Ovary (tissue), 9 donors: Measurements from ENCODE around the gene OR10A3. TPM values are rescaled to one million over a fixed set of nuclear protein-coding genes. Genes with fewer than 3 reads are reported as not detected.

Source experiments
- DNase-seq, 5 donors: peaks; one replicate each; pipeline ENCODE4 v3.0.0-alpha.2; 2019 to 2020
- H3K27ac ChIP-seq, 2 donors: fragments of 200-600 bp; one replicate each; pipeline versions ENCODE4 v1.5.1 to v1.8.0; 2019 to 2022
- H3K27me3 ChIP-seq: fragments of 200-600 bp; one replicate; pipeline ENCODE4 v1.8.0; 2022
- H3K36me3 ChIP-seq: fragments of 200-600 bp; sonication (generic); one replicate; pipeline ENCODE4 v1.5.1; 2019
- H3K4me1 ChIP-seq: one replicate; pipeline ENCODE4 v1.8.1; 2013; ENCODE audit warnings: mild to moderate bottlenecking, moderate library complexity; ENCODE audit not compliant: insufficient read depth
- H3K4me3 ChIP-seq: fragments of 200-600 bp; sonication (generic); one replicate; pipeline ENCODE4 v1.5.1; 2017
- H3K9me3 ChIP-seq, 2 donors: fragments of 200-600 bp in 1 of 2; sonication (generic) in 1 of 2; one replicate each; pipeline versions ENCODE4 v1.5.1 to v1.8.1; 2013 to 2019; ENCODE audit warnings: mild to moderate bottlenecking in 1 of 2, moderate library complexity in 1 of 2
- CTCF ChIP-seq, 3 donors: fragments of 450-650 bp in 2 of 3; fragments of 200-600 bp in 1 of 3; IDR thresholded peaks; one replicate each; pipeline versions ENCODE4 v1.5.1 to v1.8.0; 2016 to 2022; ENCODE audit warnings: antibody characterized with exemption in 3 of 3, mild to moderate bottlenecking in 1 of 3
- EP300 ChIP-seq: sonication (generic); formaldehyde crosslinking; IDR thresholded peaks from one replicate; pipeline ENCODE4 v1.6.1; 2017; ENCODE audit warnings: antibody characterized with exemption
- POLR2A ChIP-seq: fragments of 450-650 bp; IDR thresholded peaks from one replicate; pipeline ENCODE4 v1.6.1; 2017; ENCODE audit warnings: antibody characterized with exemption, mild to moderate bottlenecking, moderate library complexity
- WGBS, 3 donors: extraction: QIAGEN DNeasy Blood & Tissue Kit in 1 of 3; methylation state at CpG; one replicate each; pipeline versions ENCODE4 v1.1.5 to v1.1.7; 2013 to 2017; 5-methylcytosine and 5-hydroxymethylcytosine counted together
- intact Hi-C, 4 donors: fragments of 100-400 bp; cut with DNase I; formaldehyde crosslinking; loops; one replicate each; pipeline versions ENCODE4 v1.11.0 to v1.15.1; 2022 to 2023
- polyA plus RNA-seq, 2 donors: library from polyadenylated mRNA; stranded (reverse); fragments of 200-250 nt in 1 of 2; fragments of 350-450 nt in 1 of 2; fragmentation: Illumina TruSeq in 1 of 2; extraction: RNeasy Lipid Tissue Mini Kit (QIAGEN cat#74804) in 1 of 2; gene quantifications; one replicate each; pipeline ENCODE4 v1.2.3, GENCODE V29; 2013 to 2014
- total RNA-seq, 7 donors: library from RNA; depleted of rRNA in 2 of 7; stranded (reverse); fragments of >200 nt in 2 of 7; fragmentation: NEBNext Ultra II Directional in 3 of 7; extraction: Animal tissue kit (Norgen Biotek cat#: 25700) in 3 of 7; gene quantifications; one replicate each; pipeline versions ENCODE4 v1.1.0 to v1.2.4, GENCODE V29; 2016 to 2023
- donor health status: DM: no; HTN: no; CAD: no; lungs with moderate emphysema.
- donor health status: DM: no; HTN: no; CAD: no.
- donor health status: Bipolar disorder and iron deficiency.
- donor health status: DM: yes; HTN: yes; CAD: no.
- donor health status: DM: no; HTN: no; CAD: no.
- donor health status: DM: yes; HTN: yes; CAD: no.

OR10A3 gene
- total and polyA plus RNA-seq, 9 donors, result not detected

GRCh38 chr11:7903940-7904339, 37.6 kb downstream of the OR10A3 start:
- intact Hi-C loops, result no loop called here
- no peak overlapping the region for H3K4me3 ChIP-seq
- 24 to 38% (median 35%) methylated on average over 2 of the region's 2 CpGs for WGBS, 3 donors

GRCh38 chr11:7901319-7901854, 40.1 kb downstream of the OR10A3 start:
- no peak for DNase-seq
- Histone ChIP-seq H3K4me1 (no peaks in the 10 kb centered on the region), H3K4me3 (no peak overlapping the region), H3K9me3 (no peaks in the 10 kb centered on the region), H3K27ac (no peak overlapping the region), H3K36me3 (no peaks in the 10 kb centered on the region), H3K27me3 (no peaks in the 10 kb centered on the region)
- intact Hi-C loops, result no loop called here
- WGBS, 3 donors, result 26 to 39% (median 39%) methylated on average over 3 of the region's 3 CpGs
- no peak for TF ChIP-seq CTCF (IDR thresholded peaks at IDR 0.05)
- no peak for TF ChIP-seq EP300
- TF ChIP-seq POLR2A, result no peak

More at GRCh38 chr11:7903940-7904339, 37.6 kb downstream of the OR10A3 start:
- Histone ChIP-seq H3K27me3 (no peaks in the 10 kb centered on the region), H3K4me1 (no peaks in the 10 kb centered on the region), H3K27ac (no peak overlapping the region), H3K36me3 (no peaks in the 10 kb centered on the region), H3K9me3 (no peaks in the 10 kb centered on the region)
- no peak for DNase-seq
- no peak for TF ChIP-seq EP300
- no peak for TF ChIP-seq CTCF (IDR thresholded peaks at IDR 0.05)
- no peak for TF ChIP-seq POLR2A

- no peak for DNase-seq
- Histone ChIP-seq H3K36me3 (no peaks in the 10 kb centered on the region), H3K27ac (no peak overlapping the region), H3K4me1 (no peaks in the 10 kb centered on the region), H3K9me3 (no peaks in the 10 kb centered on the region), H3K4me3 (no peak overlapping the region), H3K27me3 (no peaks in the 10 kb centered on the region)
- TF ChIP-seq EP300, result no peak
- TF ChIP-seq CTCF (IDR thresholded peaks at IDR 0.05), result no peak
- no peak for TF ChIP-seq POLR2A
- 80 to 87% (median 87%) methylated on average over 4 of the region's 4 CpGs for whole genome bisulfite sequencing, 3 donors
- intact Hi-C loops, result no loop called here
These were observed 40.8 kb downstream of the OR10A3 start for GRCh38 chr11:7900686-7901085.

GRCh38 chr11:7899418-7899817, 42.1 kb downstream of the OR10A3 start:
- H3K27ac ChIP-seq, result no peak overlapping the region
- no peak for DNase-seq
- H3K4me1 ChIP-seq, result no peaks in the 10 kb centered on the region
- H3K4me3 ChIP-seq, result no peak overlapping the region
- no peak for TF ChIP-seq EP300
- TF ChIP-seq POLR2A, result no peak
- no peak for TF ChIP-seq CTCF (IDR thresholded peaks at IDR 0.05)
- no peaks in the 10 kb centered on the region for H3K36me3 ChIP-seq
- 65 to 73% (median 69%) methylated on average over 4 of the region's 4 CpGs for WGBS, 3 donors
- intact Hi-C loops, result loop anchor here in 1 of 4 donors (5.0 kb wide), 1 partner anchor 88 kb away; the partner anchor contains the start of gene EIF3F
- H3K9me3 ChIP-seq, result no peaks in the 10 kb centered on the region
- H3K27me3 ChIP-seq, result no peaks in the 10 kb centered on the region
